GM12878 (cell line): Measurements from ENCODE around the gene COIL. TPM values are rescaled to one million over a fixed set of nuclear protein-coding genes. Genes with fewer than 3 reads are reported as not detected.

ENCODE experiments used
- BACH1 ChIP-seq: fragments of 450-650 bp; IDR thresholded peaks from 2 replicates; pipeline ENCODE4 v1.6.1; 2017; ENCODE audit warnings: mild to moderate bottlenecking, borderline replicate concordance
- CHD4 ChIP-seq: fragments of 200-600 bp; sonication (generic); IDR thresholded peaks from 2 replicates; pipeline ENCODE4 v1.6.1; 2016; ENCODE audit warnings: mild to moderate bottlenecking
- CREB1 ChIP-seq: IDR thresholded peaks from 2 replicates; pipeline ENCODE4 v1.6.1; 2012; ENCODE audit warnings: low read depth, mild to moderate bottlenecking, inconsistent platforms
- CTCF ChIP-seq, 3 experiments: IDR thresholded peaks in 2 of 3; conservative IDR thresholded peaks in 1 of 3; 2 replicates each; pipeline ENCODE4 v1.5.1; 2011; ENCODE audit warnings: low read depth in 3 of 3, low read length in 3 of 3, mild to moderate bottlenecking in 3 of 3, control low read depth in 2 of 3, moderate library complexity in 2 of 3, inconsistent platforms in 1 of 3, mixed read lengths in 1 of 3; ENCODE audit not compliant: control insufficient read depth in 2 of 3, insufficient read depth in 1 of 3; ENCODE audit errors: extremely low read depth in 1 of 3
- EGR1 ChIP-seq, 2 experiments: IDR thresholded peaks; 1 replicate in 1 of 2; 2 replicates in 1 of 2; pipeline ENCODE4 v1.6.1; 2011 to 2012; ENCODE audit warnings: low read depth in 2 of 2, low read length in 2 of 2, borderline replicate concordance in 1 of 2, mild to moderate bottlenecking in 1 of 2, moderate library complexity in 1 of 2
- JUNB ChIP-seq: IDR thresholded peaks from 2 replicates; pipeline ENCODE4 v1.6.1; 2016; ENCODE audit warnings: antibody characterized with exemption, mild to moderate bottlenecking
- KDM1A ChIP-seq: fragments of 200-600 bp; sonication (generic); IDR thresholded peaks from 2 replicates; pipeline ENCODE4 v1.6.1; 2016; ENCODE audit warnings: borderline replicate concordance
- MAX ChIP-seq: IDR thresholded peaks from 2 replicates; pipeline ENCODE4 v1.6.1; 2012; ENCODE audit warnings: low read depth, low read length, improper control_type of control experiment
- MEF2B ChIP-seq: fragments of 450-650 bp; IDR thresholded peaks from 2 replicates; pipeline ENCODE4 v1.6.1; 2018; ENCODE audit warnings: mild to moderate bottlenecking, moderate library complexity; ENCODE audit not compliant: partially characterized antibody, poor library complexity, severe bottlenecking
- NFYA ChIP-seq: IDR thresholded peaks from 2 replicates; pipeline ENCODE4 v1.6.1; 2011; ENCODE audit warnings: low read depth, mild to moderate bottlenecking, low read length, improper control_type of control experiment, borderline replicate concordance
- RAD51 ChIP-seq: fragments of 450-650 bp; IDR thresholded peaks from 2 replicates; pipeline ENCODE4 v1.6.1; 2016; ENCODE audit warnings: moderate library complexity, mild to moderate bottlenecking, inconsistent platforms
- RELB ChIP-seq: fragments of 450-650 bp; IDR thresholded peaks from 2 replicates; pipeline ENCODE4 v1.6.1; 2017; ENCODE audit warnings: low read depth, mild to moderate bottlenecking, moderate library complexity
- SMAD1 ChIP-seq: fragments of 450-650 bp; IDR thresholded peaks from 2 replicates; pipeline ENCODE4 v1.6.1; 2018; ENCODE audit warnings: mild to moderate bottlenecking, low read depth; ENCODE audit not compliant: partially characterized antibody
- SUZ12 ChIP-seq: fragments of 200-600 bp; sonication (generic); IDR thresholded peaks from one replicate; pipeline ENCODE4 v1.6.1; 2018; ENCODE audit warnings: antibody characterized with exemption, mild to moderate bottlenecking; ENCODE audit not compliant: unreplicated experiment
- YY1 ChIP-seq: IDR thresholded peaks from 2 replicates; pipeline ENCODE4 v1.6.1; 2011; ENCODE audit warnings: low read depth, mild to moderate bottlenecking, low read length
- ZBTB11 ChIP-seq: fragments of 450-650 bp; formaldehyde crosslinking; IDR thresholded peaks from 2 replicates; pipeline ENCODE4 v1.5.0; 2022; ENCODE audit warnings: mild to moderate bottlenecking, missing genetic modification characterization
- ZNF217 ChIP-seq: fragments of 450-650 bp; IDR thresholded peaks from 2 replicates; pipeline ENCODE4 v1.6.1; 2017; ENCODE audit warnings: antibody characterized with exemption, mild to moderate bottlenecking
- ZNF592 ChIP-seq: fragments of 450-650 bp; IDR thresholded peaks from 2 replicates; pipeline ENCODE4 v1.6.1; 2017; ENCODE audit warnings: mild to moderate bottlenecking, moderate library complexity
- ZSCAN29 ChIP-seq: fragments of 450-650 bp; IDR thresholded peaks from 2 replicates; pipeline ENCODE4 v1.6.1; 2017; ENCODE audit warnings: mild to moderate bottlenecking, moderate library complexity
- polyA plus RNA-seq, 11 experiments: library from polyadenylated mRNA; depleted of rRNA in 4 of 11; unstranded in 6 of 11; stranded (reverse) in 5 of 11; fragments of >200 nt; fragmentation: Nextera tagmentation in 4 of 11; fragmentation: Illumina TruSeq in 1 of 11; extraction: Ambion mirVana in 4 of 11; extraction: Trizol in 1 of 11; gene quantifications; 1 replicate in 1 of 11; 2 replicates in 10 of 11; pipeline versions ENCODE4 v1.2.1 to v1.2.3, GENCODE V29; 2011 to 2016; ENCODE audit warnings: inconsistent platforms in 2 of 11, missing spikeins in 2 of 11, low read depth in 1 of 11
- total RNA-seq, 4 experiments: library from RNA; depleted of rRNA in 3 of 4; stranded (reverse); fragments of >200 nt in 3 of 4; fragmentation: Illumina TruSeq in 1 of 4; extraction: Trizol in 1 of 4; gene quantifications; 2 replicates each; pipeline versions ENCODE4 v1.2.1 to v1.2.3, GENCODE V29; 2013 to 2021

The COIL gene
- total and polyA plus RNA-seq, 10 of the 15 experiments (the other 5 are each of a cell fraction or from before 2014, with no cell fraction given): 13.7 to 24.3 (median 17.4) TPM

GRCh38 chr17:56913353-56913866 lies 47.4 kb downstream of the COIL start (continued):
- TF ChIP-seq JUNB (no peak), SMAD1 (no peak), CTCF (IDR thresholded peaks at IDR 0.05 in 2 of 3, conservative IDR thresholded peaks at IDR 0.05 in 1 of 3; ENCODE audit: control insufficient read depth in 2 of 3, extremely low read depth in 1 of 3, insufficient read depth in 1 of 3, low read depth in 3 of 3, low read length in 3 of 3) (no peak), NFYA (no peak), CREB1 (0 out of 2 replicates have a peak, but pooled peaks have one; percentile 3), BACH1 (no peak), EGR1 (IDR thresholded peaks at IDR 0.05; ENCODE audit: borderline replicate concordance in 1 of 2, low read depth in 2 of 2, low read length in 2 of 2) (no peak), CHD4 (no peak), RELB (no peak), YY1 (no peak), MEF2B (no peak), ZNF217 (no peak), SUZ12 (no peak), RAD51 (no peak), MAX (no peak), ZBTB11 (CRISPR knock-in tag) (no peak), ZSCAN29 (no peak), ZNF592 (no peak), KDM1A (no peak)
